HG02852 (cell line): ENCODE results near the gene ANKRD34A.
"Not testable (repeated sequence)": the region's sequence is repeated elsewhere in the genome, so short reads cannot be mapped to it uniquely, and the experiment has no call there.

ENCODE experiments used
- ATAC-seq: cut with Tn5 transposase; IDR thresholded peaks from one replicate; pipeline ENCODE4 v1.9.1; 2021; ENCODE audit warnings: mild to moderate bottlenecking, moderate library complexity; ENCODE audit not compliant: unreplicated experiment

The ANKRD34A gene

DNA sequence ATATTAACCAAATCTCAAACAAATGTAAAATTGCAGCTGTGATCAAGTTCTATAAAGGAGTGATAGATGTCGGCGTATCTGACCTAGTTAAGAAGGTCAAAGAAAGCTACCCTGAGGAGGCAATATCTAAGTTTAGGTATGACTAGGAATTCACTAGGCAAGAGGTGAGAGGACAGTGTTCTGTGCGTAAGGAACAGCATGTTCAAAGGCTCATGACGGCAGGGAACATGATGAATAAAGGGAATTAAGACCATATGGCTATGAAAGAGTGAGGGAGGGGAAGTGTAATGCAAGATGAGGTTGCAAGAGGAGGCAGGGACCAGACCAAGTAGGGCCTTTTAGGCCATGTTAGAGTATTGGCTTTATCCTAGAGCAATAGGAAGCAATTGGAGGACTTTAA is 15.2 kb downstream of the ANKRD34A start:
- ATAC-seq: no peak

DNA sequence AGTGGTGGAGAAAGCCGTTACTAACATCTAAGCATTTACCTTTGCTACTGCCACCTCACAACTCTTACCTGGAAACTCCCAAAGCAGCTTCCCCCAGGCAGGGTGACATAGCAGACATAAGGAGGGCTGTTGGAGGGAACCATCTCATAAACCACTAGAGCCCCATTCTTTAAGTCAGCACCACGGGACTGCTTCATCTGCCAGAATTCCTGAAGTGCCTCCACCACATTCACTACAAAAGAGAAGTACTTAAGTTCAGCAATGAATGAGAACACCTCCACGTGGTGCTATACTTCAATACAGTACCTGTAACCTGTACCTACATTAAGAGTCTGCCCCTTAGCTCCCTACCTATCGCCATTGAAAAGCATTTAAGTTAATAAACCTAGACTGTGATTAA is 16.8 kb downstream of the ANKRD34A start:
- no peak for ATAC-seq

DNA sequence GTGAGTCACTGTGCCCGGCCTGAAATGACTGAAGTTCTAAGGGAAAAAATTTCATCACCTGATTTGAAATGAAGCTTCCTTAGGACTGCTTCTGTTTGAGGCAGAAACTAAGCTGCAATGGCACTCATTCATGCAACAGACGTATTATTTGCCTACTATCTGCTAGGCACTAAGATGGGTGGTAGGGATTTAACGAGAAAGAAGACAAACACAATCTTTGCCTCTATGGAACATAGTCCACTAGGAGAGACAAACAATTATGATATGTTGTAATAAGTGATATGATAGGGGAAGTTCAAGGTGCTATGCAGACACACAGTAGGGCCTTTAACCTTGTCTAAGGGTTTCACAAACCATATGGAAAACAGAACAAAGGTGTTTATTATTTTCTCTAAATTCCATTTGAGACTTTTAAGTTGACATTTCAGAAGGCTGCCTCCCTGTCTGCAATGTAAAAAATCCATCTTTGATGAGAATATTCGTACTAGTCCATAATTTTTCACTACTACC is 17.8 kb downstream of the ANKRD34A start:
- ATAC-seq: no peak

DNA sequence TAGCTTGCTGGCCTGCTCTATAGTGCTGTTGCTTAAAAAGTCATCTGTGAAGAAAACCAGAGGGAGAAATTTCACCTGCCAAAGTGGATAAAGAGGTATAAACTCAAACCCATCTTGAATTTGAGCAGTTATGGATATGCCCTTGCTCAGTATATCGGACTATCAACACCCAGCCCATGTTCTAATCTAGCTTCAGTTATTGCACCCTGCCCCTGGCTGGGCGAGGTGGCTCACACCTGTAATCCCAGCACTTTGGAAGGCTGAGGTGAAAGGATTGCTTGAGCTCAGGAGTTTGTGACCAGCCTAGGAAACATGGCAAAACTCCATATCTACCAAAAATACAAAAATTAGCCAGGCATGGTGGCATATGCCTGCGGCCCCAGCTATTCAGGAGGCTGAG is 19.8 kb downstream of the ANKRD34A start:
- ATAC-seq: no peak

DNA sequence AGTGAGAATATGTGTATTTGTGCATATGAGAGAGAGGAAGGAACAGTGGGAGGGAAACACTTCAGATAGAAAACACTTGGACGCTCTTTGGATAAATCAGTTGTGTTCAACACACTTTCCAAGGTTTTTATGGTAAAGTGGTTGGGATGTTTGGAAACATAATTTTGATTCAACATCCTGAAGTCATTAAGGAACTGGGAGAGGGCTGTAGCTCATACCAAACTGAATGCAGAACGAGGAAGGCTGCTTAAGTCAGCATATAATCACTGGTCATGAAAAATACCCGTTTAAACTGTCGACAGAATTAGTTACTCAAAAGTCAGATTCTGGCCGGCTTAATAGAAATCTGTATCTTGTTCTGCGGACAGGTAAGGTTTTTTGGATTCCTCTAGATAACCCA is 21.5 kb downstream of the ANKRD34A start:
- ATAC-seq: no peak

DNA sequence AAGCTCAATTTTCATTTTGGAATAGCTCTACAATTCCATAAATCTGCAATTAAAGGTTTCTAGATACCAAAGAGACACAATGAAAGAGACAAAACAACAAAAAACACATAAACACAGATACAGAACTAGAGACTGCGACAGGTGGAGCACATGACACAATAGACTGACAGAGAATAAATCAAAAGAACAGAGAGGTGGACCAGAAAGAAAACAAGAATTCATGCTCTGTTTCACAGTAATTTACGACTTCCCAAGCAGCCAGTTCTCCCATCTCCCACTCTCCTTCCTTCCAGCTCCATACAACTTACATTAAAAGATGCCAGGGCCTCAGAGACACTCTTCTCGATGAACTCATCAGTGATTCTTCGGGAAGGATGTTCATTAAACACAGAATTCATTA is 22.0 kb downstream of the ANKRD34A start:
- no peak for ATAC-seq

DNA sequence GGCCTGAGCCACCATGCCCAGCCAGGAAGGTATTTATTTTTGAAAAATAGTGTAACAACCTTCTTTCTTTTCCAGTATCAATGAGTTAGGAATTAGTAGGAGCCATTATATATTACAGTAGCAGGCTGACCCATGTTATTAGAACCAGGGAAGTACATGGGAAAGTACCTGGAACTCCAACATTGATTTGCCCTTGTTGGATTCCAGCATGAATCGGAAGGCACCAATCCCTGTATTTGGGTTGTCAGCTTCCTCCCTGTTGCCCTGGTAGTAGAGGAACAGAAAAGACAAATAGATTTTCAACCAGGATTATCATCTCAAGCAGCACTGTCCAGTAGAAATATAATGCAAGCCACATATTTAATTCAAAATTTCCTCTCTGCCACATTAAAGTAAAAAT is 26.9 kb downstream of the ANKRD34A start:
- no peak for ATAC-seq

DNA sequence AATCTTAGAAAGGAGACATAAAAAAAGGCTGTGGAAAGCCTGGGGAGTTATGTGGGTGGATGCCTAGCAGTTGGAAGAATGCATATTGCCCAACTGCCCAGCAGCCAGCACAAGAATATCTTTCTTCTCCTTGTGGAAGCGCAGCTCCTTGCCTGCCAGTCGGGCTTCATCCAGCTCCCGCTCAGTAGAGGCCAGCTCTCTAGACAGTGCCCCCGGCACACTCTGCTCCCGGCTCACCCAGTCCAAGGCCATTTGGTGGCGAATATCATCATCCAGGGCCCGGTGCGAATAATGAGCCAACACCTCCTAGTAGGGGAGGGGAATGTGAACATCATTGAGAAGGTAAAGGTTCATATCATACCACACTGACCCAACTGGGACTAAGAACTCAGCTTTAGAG is 28.1 kb downstream of the ANKRD34A start:
- ATAC-seq: no peak

DNA sequence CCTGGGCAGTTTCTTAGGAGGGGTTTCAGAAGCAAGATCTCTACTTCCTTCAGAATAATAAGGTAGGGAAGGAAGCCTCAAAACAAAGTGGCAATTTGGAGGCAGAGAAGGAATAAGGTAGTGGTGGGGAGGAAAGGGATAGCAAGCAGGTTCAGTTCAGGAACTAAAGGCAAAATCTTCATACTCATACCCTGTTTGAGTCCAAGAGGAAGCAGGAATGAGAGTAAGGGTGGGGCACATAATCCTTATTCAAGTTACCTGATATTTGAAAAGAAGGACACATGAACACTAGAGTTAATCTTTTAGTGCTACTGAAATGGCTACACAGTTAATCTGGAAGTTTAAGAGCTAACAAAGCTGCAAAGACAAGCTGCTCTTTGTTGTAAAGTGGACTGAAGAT is 28.7 kb downstream of the ANKRD34A start:
- ATAC-seq: no peak

DNA sequence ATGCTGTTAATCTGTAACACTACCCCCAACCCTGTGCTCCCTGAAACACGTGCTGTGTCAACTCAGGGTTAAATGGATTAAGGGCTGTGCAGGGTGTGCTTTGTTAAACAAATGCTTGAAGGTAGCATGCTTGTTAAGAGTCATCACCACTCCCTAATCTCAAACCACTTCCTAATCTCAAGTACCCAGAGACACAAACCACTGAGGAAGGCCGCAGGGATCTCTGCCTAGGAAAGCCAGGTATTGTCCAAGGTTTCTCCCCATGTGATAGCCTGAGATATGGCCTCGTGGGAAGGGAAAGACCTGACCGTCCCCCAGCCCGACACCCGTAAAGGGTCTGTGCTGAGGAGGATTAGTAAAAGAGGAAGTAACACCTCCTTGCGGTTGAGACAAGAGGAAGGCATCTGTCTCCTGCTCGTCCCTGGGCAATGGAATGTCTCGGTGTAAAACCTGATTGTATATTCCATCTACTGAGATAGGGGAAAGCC is 31.8 kb downstream of the ANKRD34A start:
- not testable (repeated sequence) for ATAC-seq

DNA sequence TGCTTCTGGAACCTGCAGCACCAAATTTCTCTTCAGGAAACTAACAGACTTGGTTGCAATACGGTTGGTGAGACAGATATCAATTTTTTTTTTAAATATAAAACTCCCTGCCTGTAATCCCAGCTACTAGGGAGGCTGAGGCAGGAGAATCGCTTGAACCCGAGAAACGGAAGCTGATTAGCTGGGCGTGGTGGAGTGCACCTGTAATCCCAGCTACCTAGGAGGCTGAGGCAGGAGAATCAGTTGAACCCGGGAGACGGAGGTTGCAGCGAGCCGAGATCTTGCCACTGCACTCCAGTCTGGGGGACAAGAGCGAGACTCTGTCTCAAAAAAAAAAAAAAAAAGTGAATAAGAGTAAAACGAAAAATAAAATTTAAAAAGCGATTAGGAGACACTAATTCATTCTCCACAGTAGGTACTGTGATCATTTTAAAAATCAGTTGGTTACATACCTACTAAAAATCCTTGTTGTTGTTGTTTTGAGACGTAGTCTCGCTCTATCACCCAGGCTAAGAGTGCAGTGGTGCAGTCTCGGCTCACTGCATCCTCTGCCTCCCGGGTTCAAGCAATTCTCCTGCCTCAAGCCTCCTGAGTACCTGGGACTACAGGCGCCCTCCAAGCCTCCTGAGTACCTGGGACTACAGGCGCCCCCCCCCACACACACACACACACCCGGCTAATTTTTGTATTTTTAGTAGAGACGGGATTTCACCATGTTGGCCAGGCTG is 36.3 kb downstream of the ANKRD34A start:
- no peak for ATAC-seq

DNA sequence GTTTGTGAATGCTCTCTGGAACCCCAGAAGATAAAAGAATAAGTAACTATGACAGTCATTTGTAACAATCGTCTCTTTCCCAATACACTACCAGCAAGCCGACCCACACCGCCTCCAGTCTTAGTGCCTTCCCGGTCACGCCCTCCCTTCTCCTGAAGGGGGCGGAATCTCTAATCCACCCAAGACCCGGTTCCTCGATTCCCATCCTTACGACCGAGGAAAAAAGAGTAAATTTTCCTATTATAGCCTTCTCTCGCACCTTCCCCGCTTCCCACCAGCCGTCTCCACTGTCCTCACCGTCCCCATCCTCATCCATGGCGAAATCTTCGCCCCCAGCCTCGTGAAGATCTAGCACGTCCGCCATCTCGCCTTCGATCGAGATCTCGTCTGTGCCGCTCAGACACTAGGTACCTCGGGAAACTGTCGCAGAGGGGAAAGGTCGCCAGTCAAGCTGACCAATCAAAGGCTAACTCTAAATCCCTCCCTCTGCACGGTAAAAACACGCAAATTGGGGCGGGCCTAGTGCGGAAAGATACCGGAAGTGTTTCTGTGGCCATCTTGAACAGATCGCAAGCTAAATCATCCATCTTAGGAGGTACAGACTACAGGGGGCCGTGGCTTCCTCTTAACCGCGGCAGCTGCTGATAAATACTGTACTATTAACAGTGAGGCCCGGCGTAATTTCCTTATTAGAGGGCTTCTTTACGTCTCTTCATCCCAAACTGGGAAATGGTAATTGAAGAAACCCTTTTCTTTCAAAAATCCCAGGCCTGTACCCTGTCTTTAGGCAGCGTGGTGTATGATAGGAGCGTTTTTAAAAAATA is 37.1 kb downstream of the ANKRD34A start, which contains the start of gene RBM8A:
Gene RBM8A (minus strand): TSS at position 422 of the 824 bp plus-strand sequence. CDS start 58 bp downstream, at position 364.
- ATAC-seq: peak; percentile 97

DNA sequence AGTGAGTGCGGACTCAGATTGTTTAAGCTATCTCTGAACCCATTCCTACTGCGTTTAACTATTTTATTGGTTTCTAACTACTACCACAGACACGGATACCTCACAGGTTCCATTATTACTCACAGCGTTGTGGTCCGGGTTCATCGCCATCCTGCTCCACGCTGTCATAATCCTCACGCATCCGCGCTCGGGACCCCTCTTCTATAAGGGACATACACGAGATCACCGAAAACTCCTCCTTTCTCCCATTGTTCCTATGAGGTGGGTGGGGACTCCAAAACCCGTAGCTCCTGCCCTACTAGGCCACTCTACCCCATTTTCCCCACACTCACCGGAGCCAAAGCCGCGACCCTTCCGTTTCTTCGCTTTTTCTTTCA is 37.7 kb downstream of the ANKRD34A start:
- peak; percentile 4 for ATAC-seq

DNA sequence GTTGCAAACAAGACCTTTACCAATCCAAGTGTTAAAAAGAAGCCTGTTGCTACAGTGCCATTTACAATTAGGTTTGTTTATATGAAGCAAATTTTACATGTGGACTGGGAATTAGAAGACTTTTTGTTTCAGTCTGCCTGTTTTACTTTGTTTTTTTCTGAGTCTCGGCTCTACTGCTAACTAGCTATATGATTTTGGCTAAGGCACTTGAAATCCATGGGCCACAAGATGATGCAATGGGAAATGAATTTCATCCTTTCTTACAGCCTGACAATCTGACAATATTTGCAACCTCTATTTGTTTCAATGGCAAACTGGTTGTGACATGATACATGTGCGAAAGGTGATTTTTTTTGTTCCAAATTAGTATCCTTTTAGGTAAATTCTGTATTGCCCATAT is 42.1 kb downstream of the ANKRD34A start:
- no peak for ATAC-seq

DNA sequence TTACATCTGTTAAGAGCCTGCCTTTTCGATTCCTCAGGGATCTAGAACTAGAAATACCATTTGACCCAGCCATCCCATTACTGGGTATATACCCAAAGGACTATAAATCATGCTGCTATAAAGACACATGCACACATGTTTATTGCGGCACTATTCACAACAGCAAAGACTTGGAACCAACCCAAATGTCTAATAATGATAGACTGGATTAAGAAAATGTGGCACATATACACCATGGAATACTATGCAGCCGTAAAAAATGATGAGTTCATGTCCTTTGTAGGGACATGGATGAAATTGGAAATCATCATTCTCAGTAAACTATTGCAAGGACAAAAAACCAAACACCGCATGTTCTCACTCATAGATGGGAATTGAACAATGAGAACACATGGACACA is 44.1 kb downstream of the ANKRD34A start:
- not testable (repeated sequence) for ATAC-seq

DNA sequence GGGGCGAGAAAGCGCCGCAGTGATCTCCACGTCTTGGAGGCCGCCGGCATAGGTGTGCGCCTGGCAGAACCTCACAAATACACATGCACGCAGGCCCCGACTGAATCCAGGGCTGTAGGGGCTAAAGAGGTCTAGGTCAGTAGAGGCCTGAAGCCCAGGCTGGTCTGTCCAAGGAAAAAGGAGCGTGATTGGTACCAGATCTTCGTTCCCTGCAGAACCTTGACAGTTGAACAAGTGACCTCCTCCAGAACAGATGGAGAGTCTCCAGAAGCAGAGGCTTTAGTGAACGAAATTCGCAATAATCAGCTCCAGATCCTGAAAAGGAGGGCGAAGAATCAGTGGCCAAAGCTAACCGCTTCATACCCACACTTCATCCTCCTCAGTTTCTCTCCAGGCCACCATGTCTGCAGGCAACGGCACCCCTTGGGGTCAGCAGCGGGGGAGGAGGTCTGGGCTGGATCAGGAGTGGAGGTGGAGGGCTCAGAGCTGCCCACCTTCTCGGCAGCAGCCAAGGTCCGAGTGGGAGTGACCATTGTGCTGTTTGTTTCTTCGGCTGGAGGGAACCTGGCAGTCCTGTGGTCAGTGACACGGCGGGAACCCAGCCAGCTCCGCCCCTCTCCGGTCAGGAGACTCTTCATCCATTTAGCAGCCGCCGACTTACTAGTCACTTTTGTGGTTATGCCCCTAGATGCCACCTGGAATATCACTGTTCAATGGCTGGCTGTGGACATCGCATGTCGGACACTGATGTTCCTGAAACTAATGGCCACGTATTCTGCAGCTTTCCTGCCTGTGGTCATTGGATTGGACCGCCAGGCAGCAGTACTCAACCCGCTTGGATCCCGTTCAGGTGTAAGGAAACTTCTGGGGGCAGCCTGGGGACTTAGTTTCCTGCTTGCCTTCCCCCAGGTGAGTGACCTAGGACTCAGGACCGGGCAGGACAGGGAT is 45.1 kb downstream of the ANKRD34A start:
- ATAC-seq: no peak

DNA sequence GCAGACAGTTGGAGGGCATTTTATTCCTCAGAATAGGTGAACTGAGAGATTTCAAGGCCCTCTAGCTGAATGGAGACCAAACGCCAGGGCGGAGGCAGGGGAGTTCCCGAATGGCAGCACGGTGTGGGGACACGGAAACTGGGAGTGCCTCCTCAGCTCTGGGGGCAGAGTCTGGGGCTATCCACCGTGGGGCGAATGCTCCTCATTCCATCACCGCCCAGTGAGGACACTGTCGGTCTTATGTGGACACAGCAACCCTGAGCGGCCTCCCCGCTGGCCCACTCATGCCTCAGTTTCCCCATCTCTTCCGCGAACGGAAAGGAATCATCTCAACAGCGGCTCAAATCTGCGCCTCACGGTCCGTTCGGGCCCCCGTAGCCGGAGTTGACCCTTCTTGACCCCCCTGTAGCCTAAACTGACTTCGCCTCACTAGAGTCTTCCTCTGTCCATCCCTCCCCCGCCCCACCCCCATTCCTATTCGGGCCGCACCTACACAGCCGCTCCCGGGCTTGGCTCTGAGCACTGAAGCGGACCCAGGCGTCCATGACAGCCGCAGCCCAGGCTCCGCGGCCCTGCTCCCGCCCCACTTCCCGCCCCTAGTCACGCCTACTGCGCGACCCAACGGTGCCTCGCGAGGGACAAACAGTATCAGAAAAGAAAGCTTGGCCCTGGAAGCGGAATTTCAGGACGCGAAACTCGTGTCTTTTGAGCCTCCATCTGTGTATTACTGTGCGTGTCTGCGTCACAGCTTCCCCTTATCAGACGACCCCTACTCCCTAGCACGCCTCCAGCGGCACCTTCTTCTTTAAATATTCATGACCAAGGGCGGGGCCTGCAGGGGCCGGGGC is 46.0 kb downstream of the ANKRD34A start, which contains the start of gene PEX11B:
Gene PEX11B (minus strand): TSS at position 574 of the 848 bp plus-strand sequence. CDS start 29 bp downstream, at position 545.
- ATAC-seq: peak; percentile 90

DNA sequence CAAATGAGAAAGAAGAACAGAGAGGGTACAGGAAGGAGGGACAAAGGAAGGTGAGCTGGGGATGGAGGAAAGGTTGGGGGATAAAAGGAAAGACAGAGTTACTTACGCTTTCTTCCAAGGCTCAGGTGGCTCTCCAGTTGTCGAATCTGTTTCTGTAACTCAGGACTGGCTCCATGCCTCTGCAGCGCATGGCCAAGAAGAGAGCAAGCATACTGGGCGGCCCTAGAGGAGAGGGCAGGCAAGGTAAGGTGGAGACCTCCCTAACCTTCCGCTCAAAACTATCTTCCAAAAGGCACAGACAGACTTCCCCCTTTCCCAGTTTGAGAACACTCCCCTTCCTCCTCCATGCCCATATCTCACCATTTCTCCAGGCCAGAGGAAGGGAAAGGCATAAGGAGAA is 46.8 kb downstream of the ANKRD34A start:
- no peak for ATAC-seq

DNA sequence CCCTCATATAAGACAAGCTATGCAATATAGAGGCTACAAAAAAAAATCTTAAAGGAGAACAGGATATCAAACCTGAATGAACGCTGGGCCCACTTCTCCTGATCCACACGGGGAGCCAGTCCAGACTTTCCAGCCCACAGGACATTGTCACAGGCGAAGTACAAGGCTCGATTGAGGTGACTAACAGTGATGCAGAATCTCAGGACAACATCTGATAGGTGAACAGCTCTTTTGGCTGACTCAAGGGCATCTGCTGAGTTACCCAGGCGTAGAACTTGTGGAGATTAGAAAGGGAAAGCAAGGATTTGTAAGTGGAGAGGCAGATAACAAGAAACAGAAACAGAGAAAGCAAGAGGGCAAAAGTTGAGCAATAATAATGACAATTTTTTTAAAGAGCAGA is 47.6 kb downstream of the ANKRD34A start:
- no peak for ATAC-seq
